GM23338 (cell line): ENCODE measurements around the gene NEURL1B. TPM values are rescaled to one million over a fixed set of nuclear protein-coding genes. Genes with fewer than 3 reads are reported as not detected.

Experiments used
- ATAC-seq: fragments of 200-7000 bp; cut with Tn5 transposase; 3 replicates; pipeline ENCODE4 v1.9.1; 2020
- DNase-seq: peaks from one replicate; pipeline ENCODE4 v3.0.0-alpha.2; 2015; ENCODE audit warnings: low spot score
- H2AFZ ChIP-seq: fragments of 200-600 bp; sonication (generic); 2 replicates; pipeline ENCODE4 v1.8.0; 2016; ENCODE audit warnings: antibody characterized with exemption, mild to moderate bottlenecking, moderate library complexity
- H3F3A ChIP-seq: fragments of 200-600 bp; sonication (generic); replicated peaks from 2 replicates; pipeline ENCODE4 v1.8.0; 2017; ENCODE audit warnings: antibody characterized with exemption, mixed run types, low read depth
- H3K27ac ChIP-seq: fragments of 200-600 bp; sonication (generic); 2 replicates; pipeline ENCODE4 v1.6.1; 2016; ENCODE audit warnings: low read depth
- H3K27me3 ChIP-seq: fragments of 200-600 bp; sonication (generic); 2 replicates; pipeline ENCODE4 v1.8.0; 2016; ENCODE audit warnings: mild to moderate bottlenecking, mixed run types, moderate library complexity; ENCODE audit not compliant: insufficient read depth
- H3K36me3 ChIP-seq: fragments of 200-600 bp; sonication (generic); 2 replicates; pipeline ENCODE4 v1.8.0; 2016; ENCODE audit warnings: mild to moderate bottlenecking; ENCODE audit not compliant: insufficient read depth
- H3K4me1 ChIP-seq: fragments of 200-600 bp; sonication (generic); 2 replicates; pipeline ENCODE4 v1.8.0; 2016; ENCODE audit warnings: mild to moderate bottlenecking, moderate library complexity; ENCODE audit not compliant: insufficient read depth
- H3K4me2 ChIP-seq: fragments of 200-600 bp; sonication (generic); 2 replicates; pipeline ENCODE4 v1.7.1; 2017; ENCODE audit warnings: mixed run types
- H3K4me3 ChIP-seq: fragments of 200-600 bp; sonication (generic); 2 replicates; pipeline ENCODE4 v1.6.1; 2016; ENCODE audit warnings: mixed run types
- H3K79me2 ChIP-seq: fragments of 200-600 bp; sonication (generic); replicated peaks from 2 replicates; pipeline ENCODE4 v1.8.0; 2017; ENCODE audit warnings: mild to moderate bottlenecking; ENCODE audit not compliant: insufficient read depth
- H3K9me2 ChIP-seq: fragments of 200-600 bp; sonication (generic); 2 replicates; pipeline ENCODE4 v1.8.0; 2017; ENCODE audit not compliant: insufficient read depth
- H4K20me1 ChIP-seq: fragments of 200-600 bp; sonication (generic); replicated peaks from 2 replicates; pipeline ENCODE4 v1.8.0; 2017; ENCODE audit warnings: mild to moderate bottlenecking; ENCODE audit not compliant: insufficient read depth
- H3K27ac Mint-ChIP-seq: 2 replicates; pipeline ENCODE4 v1.8.0; 2020; ENCODE audit warnings: inconsistent platforms, mild to moderate bottlenecking, moderate library complexity, mixed read lengths
- H3K27me3 Mint-ChIP-seq: 3 replicates; pipeline ENCODE4 v1.8.0; 2022; ENCODE audit warnings: low read depth, mild to moderate bottlenecking, moderate library complexity, mixed read lengths, inconsistent platforms; ENCODE audit not compliant: insufficient read depth, poor library complexity
- H3K36me3 Mint-ChIP-seq: 3 replicates; pipeline ENCODE4 v1.8.0; 2021; ENCODE audit warnings: low read depth, mild to moderate bottlenecking, inconsistent platforms, moderate library complexity, mixed read lengths
- H3K4me1 Mint-ChIP-seq: 3 replicates; pipeline ENCODE4 v1.8.0; 2020; ENCODE audit warnings: mild to moderate bottlenecking, inconsistent platforms, mixed read lengths
- H3K4me3 Mint-ChIP-seq: 3 replicates; pipeline ENCODE4 v1.8.0; 2021; ENCODE audit warnings: moderate library complexity, mild to moderate bottlenecking, inconsistent platforms, mixed read lengths
- H3K9me3 Mint-ChIP-seq: 3 replicates; pipeline ENCODE4 v1.8.0; 2020; ENCODE audit warnings: moderate library complexity, mild to moderate bottlenecking, inconsistent platforms, mixed read lengths
- CREB1 ChIP-seq: fragments of 250-450 bp; sonication (Bioruptor Pico); IDR thresholded peaks from 2 replicates; pipeline ENCODE4 v1.5.0; 2020; ENCODE audit warnings: low read depth, mild to moderate bottlenecking, moderate library complexity
- CTCF ChIP-seq, 2 experiments: fragments of 200-600 bp in 1 of 2; sonication (generic) in 1 of 2; conservative IDR thresholded peaks; 2 replicates each; pipeline versions ENCODE4 v1.5.1 to v1.6.1; 2016 to 2017; ENCODE audit warnings: antibody characterized with exemption in 2 of 2, low read depth in 2 of 2, mild to moderate bottlenecking in 2 of 2, moderate library complexity in 1 of 2
- ETS1 ChIP-seq: IDR thresholded peaks from 2 replicates; pipeline ENCODE4 v1.6.1; 2016; ENCODE audit warnings: antibody characterized with exemption
- EZH2 ChIP-seq: fragments of 200-600 bp; sonication (generic); IDR thresholded peaks from one replicate; pipeline ENCODE4 v1.8.0; 2017; ENCODE audit warnings: antibody characterized with exemption, mild to moderate bottlenecking, low read depth; ENCODE audit not compliant: unreplicated experiment
- EZH2phosphoT487 ChIP-seq: fragments of 200-600 bp; sonication (generic); IDR thresholded peaks from one replicate; pipeline ENCODE4 v1.8.1; 2018; ENCODE audit warnings: antibody characterized with exemption; ENCODE audit not compliant: unreplicated experiment
- JUNB ChIP-seq: IDR thresholded peaks from one replicate; pipeline ENCODE4 v1.6.1; 2016; ENCODE audit warnings: antibody characterized with exemption; ENCODE audit not compliant: unreplicated experiment
- NANOG ChIP-seq: IDR thresholded peaks from 2 replicates; pipeline ENCODE4 v1.6.1; 2016; ENCODE audit warnings: antibody characterized with exemption, borderline replicate concordance
- POLR2AphosphoS5 ChIP-seq: IDR thresholded peaks from 2 replicates; pipeline ENCODE4 v1.6.1; 2016; ENCODE audit warnings: antibody characterized with exemption, low read depth
- REST ChIP-seq: IDR thresholded peaks from one replicate; pipeline ENCODE4 v1.6.1; 2018; ENCODE audit warnings: antibody characterized with exemption; ENCODE audit not compliant: unreplicated experiment
- STAT1 ChIP-seq: IDR thresholded peaks from one replicate; pipeline ENCODE4 v1.6.1; 2016; ENCODE audit warnings: antibody characterized with exemption; ENCODE audit not compliant: unreplicated experiment
- ZNF114 ChIP-seq: fragments of 250-450 bp; sonication (Bioruptor Pico); IDR thresholded peaks from 2 replicates; pipeline ENCODE4 v1.5.0; 2020; ENCODE audit warnings: mild to moderate bottlenecking, moderate library complexity
- ZNF331 ChIP-seq: fragments of 250-450 bp; sonication (Bioruptor Pico); IDR thresholded peaks from 2 replicates; pipeline ENCODE4 v1.5.0; 2020; ENCODE audit warnings: low read depth, mild to moderate bottlenecking, moderate library complexity
- ZNF462 ChIP-seq: fragments of 250-450 bp; sonication (Bioruptor Pico); IDR thresholded peaks from 2 replicates; pipeline ENCODE4 v1.5.0; 2020; ENCODE audit warnings: mild to moderate bottlenecking, moderate library complexity
- polyA plus RNA-seq: library from polyadenylated mRNA; unstranded; fragments of >200 nt; fragmentation: Nextera tagmentation; extraction: Ambion mirVana; gene quantifications from 2 replicates; pipeline ENCODE4 v1.2.1, GENCODE V29; 2016
- total RNA-seq: library from RNA; depleted of rRNA; stranded (reverse); fragments of >200 nt; shearing (Covaris generic); gene quantifications from 2 replicates; pipeline ENCODE4 v1.2.3, GENCODE V29; 2014

The NEURL1B gene
- total and polyA plus RNA-seq, 2 experiments from 2014 or later: 1.9 to 13.3 TPM

- no peaks in the 10 kb centered on the region for H3K4me1 Mint-ChIP-seq
- H3K4me3 ChIP-seq: no peak overlapping the region
- H3K36me3 ChIP-seq: no peaks in the 10 kb centered on the region
- no peaks in the 10 kb centered on the region for H3K4me1 ChIP-seq
- H2AFZ ChIP-seq: no peak overlapping the region
- H3K36me3 Mint-ChIP-seq: no peaks in the 10 kb centered on the region
- ATAC-seq (no peak), DNase-seq (no peak)
- no peaks in the 10 kb centered on the region for H4K20me1 ChIP-seq
- H3K9me2 ChIP-seq: no peaks in the 10 kb centered on the region
- peaks cover 9% of the 10 kb centered on the region; the same call in 2 of the 3 replicates for H3K9me3 Mint-ChIP-seq
- no peaks in the 10 kb centered on the region for H3K79me2 ChIP-seq
- H3K4me2 ChIP-seq: no peak overlapping the region
- peaks cover 7% of the 10 kb centered on the region for H3K27me3 Mint-ChIP-seq
- TF ChIP-seq POLR2AphosphoS5 (no peak), NANOG (no peak), ETS1 (no peak), ZNF331 (CRISPR knock-in tag) (no peak), JUNB (no peak), CREB1 (CRISPR knock-in tag) (no peak), EZH2phosphoT487 (no peak), ZNF114 (CRISPR knock-in tag) (no peak), CTCF (conservative IDR thresholded peaks at IDR 0.05; ENCODE audit: low read depth in 2 of 2) (no peak), STAT1 (no peak), EZH2 (no peak), REST (no peak), ZNF462 (no peak)
- H3K27ac ChIP-seq: no peak overlapping the region
- no peak overlapping the region for H3K4me3 Mint-ChIP-seq
- H3K27me3 ChIP-seq: no peaks in the 10 kb centered on the region
- H3F3A ChIP-seq: no peaks in the 10 kb centered on the region
- no peak overlapping the region for H3K27ac Mint-ChIP-seq
These were observed 29.1 kb upstream of the NEURL1B start for GRCh38 chr5:172611913-172612312.
